Activated CD8-positive, alpha-beta memory T cell treated with anti-CD3 and anti-CD28 coated beads for 36 hours (primary cell): ENCODE results near the gene GNAO1. TPM values are rescaled to one million over a fixed set of nuclear protein-coding genes. Genes with fewer than 3 reads are reported as not detected.
"Not testable (repeated sequence)": the region's sequence is repeated elsewhere in the genome, so short reads cannot be mapped to it uniquely, and the experiment has no call there.

Source experiments
- CTCF ChIA-PET: fragments of 350-600 bp; sonication (Branson Sonifier 250); formaldehyde crosslinking; loops from one replicate; lab custom pipeline; 2021; ENCODE audit warnings: antibody characterized with exemption; lab: Charles Lee
- POLR2A ChIA-PET: fragments of 350-600 bp; sonication (Branson Sonifier 250); formaldehyde crosslinking; loops from one replicate; lab custom pipeline; 2021; ENCODE audit warnings: antibody characterized with exemption; lab: Charles Lee
- total RNA-seq, 2 experiments: library from RNA; stranded (reverse); gene quantifications; one replicate each; pipeline ENCODE4 v1.2.3, GENCODE V29; 2021

GNAO1 gene
- total RNA-seq, 2 experiments from 2014 or later: 4.9 to 5.2 TPM

DNA sequence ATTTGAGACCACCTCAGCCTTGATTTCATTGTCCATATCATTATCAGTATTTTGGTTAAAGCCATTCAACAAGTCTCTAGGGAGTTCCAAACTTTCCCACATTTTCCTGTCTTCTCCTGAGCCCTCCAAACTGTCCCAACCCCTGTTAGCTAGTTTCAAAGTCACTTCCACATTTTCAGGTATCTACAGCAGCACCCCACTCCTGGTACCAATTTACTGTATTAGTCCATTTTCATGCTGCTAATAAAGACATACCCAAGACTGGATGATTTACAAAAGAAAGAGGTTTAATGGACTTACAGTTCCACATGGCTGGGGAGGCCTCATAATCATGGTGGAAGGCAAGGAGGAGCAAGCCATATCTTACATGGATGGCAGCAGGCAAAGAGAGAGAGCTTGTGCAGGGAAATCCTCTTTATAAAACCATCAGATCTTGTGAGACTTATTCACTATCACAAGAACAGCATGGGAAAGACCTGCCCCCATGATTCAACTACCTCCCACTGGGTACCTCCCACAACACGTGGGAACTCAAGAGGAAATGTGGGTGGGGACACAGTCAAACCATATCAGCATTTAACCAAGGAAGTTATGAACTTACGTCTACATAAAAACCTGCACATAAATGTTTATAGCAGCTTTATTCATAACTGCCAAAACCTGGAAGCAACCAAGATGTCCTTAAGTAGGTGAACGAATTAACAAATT is 189.6 kb downstream of the GNAO1 start:
- CTCF ChIA-PET, POLR2A ChIA-PET: not testable (repeated sequence)

DNA sequence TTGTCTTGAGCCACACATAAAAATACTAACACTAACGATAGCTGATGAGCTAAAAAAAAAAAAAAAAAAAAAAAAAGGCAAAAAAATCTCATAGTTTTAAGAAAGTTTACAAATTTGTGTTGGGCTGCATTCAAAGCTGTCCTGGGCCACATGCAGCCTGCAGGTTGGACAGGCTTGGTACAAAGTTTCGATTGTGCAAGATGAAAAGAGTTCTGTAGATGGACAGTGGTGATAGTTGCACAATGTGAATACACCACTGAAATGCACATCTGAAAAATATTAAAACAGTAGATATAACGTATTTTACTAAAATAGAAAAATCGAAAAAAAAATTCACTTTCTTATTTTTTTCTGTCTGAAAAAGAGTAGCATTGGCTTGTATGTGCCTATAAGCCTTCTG is 191.2 kb downstream of the GNAO1 start:
- POLR2A ChIA-PET: interaction anchor here (0.6 kb wide), 1 partner anchor 26 kb away, joined by 4 read pairs; no protein-coding TSS in a partner anchor
- CTCF ChIA-PET: no interaction called here

DNA sequence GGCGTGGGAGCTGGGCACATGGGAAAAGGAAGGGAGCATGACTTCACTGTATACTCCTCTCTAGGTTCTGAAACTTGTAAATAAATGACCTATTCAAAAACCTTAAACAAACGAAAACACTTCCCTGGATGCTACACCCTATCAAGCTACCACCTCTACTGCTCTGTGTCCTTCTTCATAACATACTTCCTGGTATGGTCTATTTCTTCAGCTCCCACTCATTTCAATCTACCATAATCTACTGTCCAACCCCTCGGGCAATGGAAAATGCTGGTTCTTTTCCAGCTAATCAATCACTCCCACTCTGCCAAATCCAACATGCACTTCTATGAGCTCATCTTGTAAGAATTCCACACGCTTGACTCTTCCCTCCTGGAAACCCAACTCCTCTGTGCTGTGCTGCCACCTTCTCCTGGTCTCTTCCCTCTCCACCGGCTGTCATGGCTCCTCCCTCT is 191.6 kb downstream of the GNAO1 start:
- ChIA-PET POLR2A (no interaction called here), CTCF (no interaction called here)

DNA sequence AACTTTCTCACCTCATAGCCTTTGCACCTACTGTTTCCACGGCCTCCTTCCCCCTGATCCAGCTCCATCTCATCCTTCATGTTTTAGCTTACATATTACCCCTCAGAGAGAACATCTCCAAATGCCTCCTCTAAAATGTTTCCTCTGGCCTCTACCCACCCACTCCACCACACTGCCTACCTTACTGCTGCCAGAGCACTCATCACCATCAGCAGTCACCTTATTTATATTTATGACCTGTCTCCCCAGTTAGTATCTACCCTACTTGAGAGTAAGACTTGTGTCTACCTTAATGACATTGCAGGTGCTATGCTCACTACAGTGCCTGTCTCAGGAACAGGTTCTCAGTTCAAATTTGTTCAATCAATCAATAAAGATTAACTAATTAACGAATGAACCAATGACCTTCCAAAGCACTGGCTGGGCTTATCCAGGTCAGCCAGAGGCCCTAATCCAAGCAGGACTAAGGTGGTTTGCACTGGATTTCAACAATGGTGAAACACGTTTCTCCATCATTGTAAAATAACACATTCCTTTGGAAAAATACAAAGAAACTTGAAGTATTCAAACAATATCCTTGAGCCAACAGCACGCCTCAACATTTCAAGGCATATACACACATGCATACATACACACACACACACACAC is 192.9 kb downstream of the GNAO1 start:
- POLR2A ChIA-PET: no interaction called here
- CTCF ChIA-PET: no interaction called here

DNA sequence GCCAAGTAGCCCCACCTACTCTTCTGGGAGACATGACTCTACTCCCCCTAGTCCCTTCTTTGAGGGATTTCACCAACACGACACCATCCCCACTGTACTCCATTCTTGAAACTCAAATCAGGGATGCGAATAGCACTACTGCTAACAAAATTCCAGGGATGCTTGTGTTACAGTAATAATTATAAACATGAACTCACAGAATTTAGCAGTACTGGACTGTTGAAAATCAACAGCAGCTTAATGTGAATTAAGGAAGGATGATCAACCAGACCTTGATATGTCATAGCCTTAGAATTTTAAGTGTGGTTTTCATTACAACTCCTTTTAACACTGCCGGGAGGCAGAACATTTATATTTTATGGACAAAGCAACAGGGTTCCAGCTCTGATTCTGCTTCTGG is 196.1 kb downstream of the GNAO1 start:
- ChIA-PET POLR2A (no interaction called here), CTCF (interaction anchor here (1.8 kb wide), 1 partner anchor 31 kb away, joined by 4 read pairs; no protein-coding TSS in a partner anchor)

DNA sequence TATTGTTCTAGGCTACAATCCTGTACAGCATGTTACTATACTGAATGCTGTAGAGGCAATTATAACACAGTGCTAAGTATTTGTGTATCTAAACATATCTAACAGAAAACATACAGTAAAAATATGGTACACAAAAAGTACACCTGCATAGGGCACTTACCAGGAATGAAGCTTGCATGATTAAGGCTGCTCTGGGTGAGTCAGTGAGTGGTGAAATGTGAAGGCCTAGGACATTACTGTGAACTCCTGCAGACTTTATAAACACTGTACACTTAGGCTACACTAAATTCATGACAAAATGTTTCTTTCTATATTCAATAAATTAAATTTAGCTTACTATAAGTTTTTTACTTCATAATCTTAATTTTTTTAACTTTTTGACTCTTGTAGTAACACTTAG is 196.9 kb downstream of the GNAO1 start:
- POLR2A ChIA-PET: no interaction called here
- CTCF ChIA-PET: interaction anchor here (1.0 kb wide), 1 partner anchor 13 kb away, joined by 3 read pairs; no protein-coding TSS in a partner anchor

DNA sequence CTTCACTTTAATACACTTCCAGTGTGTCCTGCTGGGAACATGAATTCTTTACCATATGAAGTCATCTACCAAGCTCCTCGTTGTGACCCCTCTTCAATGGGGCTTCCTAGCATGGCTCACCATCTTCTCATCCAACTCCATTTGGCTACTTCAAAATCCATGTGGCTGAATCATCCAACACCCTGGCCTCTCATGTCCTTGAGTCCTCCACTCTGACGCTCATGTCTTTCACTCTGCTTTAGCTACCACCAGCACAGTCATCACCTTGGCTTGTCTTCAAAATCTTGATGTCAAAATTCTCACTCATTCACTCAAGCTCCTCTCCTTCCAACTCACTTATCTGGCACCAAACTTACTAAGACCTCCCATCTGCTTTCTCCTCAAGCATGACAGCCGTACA is 198.3 kb downstream of the GNAO1 start:
- CTCF ChIA-PET: no interaction called here
- POLR2A ChIA-PET: no interaction called here

DNA sequence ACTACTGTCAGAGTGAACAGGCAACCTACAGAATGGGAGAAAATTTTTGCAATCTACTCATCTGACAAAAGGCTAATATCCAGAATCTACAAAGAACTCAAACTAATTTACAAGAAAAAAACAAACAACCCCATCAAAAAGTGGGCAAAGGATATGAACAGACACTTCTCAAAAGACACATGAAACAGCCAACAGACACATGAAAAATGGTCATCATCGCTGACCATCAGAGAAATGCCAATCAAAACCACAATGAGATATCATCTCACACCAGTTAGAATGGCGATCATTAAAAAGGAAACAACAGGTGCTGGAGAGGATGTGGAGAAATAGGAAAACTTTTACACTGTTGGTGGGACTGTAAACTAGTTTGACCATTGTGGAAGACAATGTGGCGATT is 205.4 kb downstream of the GNAO1 start:
- POLR2A ChIA-PET, CTCF ChIA-PET: not testable (repeated sequence)

DNA sequence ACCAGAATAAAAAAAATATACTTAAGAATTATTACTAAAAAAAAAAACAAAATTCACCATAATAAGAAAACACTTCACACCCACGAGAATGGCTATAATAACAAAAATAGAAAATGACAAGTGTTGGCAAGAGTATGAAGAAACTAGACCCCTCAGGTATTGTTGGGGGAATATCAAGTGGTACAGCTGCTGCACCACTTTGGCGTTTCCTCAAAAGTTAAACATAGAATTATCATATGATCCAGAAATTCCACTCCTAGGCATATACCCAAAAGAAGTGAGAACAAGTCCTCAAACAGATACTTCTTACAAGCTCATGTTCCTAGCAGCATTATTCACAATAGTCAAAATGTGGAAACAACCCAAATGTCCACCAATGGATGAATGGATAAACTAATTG is 207.8 kb downstream of the GNAO1 start:
- ChIA-PET POLR2A (no interaction called here), CTCF (interaction anchor here (0.8 kb wide), 1 partner anchor 13 kb away, joined by 3 read pairs; no protein-coding TSS in a partner anchor)

DNA sequence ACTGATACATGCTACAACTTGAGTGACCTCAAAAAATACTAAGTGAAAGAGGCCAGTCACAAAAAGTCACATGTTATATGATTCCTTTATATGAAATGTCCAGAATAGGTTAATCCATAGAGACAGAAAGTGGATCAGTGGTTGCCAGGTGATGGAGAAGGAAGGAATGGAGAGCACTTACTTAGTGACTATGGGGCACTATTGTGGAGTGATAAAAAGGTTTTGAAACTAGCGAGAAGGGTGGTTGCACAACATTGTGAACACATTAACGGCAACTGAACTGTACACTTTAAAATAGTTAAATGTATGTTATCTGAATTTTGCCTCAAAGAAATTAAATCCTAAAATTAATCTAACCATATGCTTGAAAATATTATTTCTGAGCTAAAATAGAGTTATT is 208.2 kb downstream of the GNAO1 start:
- CTCF ChIA-PET: interaction anchor here (0.8 kb wide), 1 partner anchor 13 kb away, joined by 3 read pairs; no protein-coding TSS in a partner anchor
- POLR2A ChIA-PET: no interaction called here

DNA sequence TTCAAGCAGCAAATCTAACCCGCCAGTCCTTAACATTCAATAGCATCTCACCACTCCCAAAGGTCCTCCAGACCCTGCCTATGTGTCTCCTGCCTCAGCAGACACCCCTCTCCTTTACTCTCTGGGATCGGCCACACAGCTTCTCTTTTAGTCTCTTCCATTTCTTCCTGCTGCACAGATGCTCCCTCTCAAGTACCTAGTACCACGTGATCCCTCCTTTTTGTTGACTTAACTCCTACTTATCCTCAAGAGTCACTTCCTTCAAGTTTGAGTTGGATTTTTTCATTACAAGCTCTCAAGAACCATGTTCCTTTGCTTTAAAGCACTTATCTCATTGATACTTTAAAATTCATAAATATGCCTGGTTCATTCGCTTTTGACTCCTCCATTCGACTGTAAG is 209.2 kb downstream of the GNAO1 start:
- CTCF ChIA-PET: no interaction called here
- POLR2A ChIA-PET: no interaction called here

DNA sequence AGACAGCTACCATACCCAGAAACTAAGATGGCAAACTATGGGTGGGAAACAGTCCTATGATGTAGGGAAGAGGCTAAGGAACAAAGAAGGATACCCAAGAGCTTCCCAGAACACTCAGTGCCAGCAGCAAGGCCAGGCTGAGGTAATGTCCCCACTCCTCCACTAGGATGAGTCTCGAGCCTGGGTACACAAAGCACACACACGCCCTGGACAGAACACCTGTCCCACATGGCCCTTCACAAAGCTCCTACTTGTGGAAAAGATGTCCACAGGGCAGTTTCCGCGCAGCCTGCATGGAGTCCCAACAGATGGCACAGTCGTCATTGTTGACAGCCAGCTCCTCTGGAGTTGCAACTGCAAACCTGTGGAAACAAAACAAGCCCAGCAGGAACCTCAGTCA is 210.2 kb downstream of the GNAO1 start:
- ChIA-PET POLR2A (no interaction called here), CTCF (interaction anchor here (0.8 kb wide), 1 partner anchor 13 kb away, joined by 3 read pairs; no protein-coding TSS in a partner anchor)

DNA sequence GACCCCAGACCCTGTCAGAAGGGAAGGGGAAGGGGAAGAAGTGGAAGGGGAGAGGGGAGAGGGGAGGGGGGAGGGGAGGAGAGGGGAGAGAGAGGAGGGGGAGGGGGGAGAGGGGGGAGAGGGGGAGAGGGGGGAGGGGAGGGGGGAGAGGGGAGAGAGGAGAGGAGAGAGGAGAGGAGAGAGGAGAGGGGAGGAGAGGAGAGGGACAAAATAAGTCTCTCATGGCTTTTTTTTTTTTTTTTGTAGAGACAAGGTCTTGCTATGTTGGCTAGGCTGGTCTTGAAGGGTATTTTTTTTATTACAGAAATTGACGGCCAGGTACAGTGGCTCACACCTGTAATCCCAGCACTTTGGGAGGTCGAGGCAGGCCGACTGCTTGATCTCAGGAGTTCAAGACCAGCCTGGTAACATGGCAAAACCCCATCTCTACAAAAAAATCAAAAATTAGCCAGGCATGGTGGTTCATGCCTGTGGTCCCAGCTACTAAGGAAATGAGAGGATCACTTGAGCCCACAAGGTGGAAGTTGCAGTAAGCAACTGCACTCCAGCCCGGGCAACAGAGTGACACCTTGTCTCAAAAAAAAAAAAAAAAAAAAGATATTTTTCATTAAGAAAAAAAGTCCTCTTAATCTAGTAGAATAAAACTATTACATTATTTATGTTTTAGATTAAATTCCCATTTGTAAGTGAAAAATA is 214.8 kb downstream of the GNAO1 start:
- CTCF ChIA-PET: no interaction called here

More for the DNA sequence above, 214.8 kb downstream of the GNAO1 start:
- POLR2A ChIA-PET: no interaction called here

Other genes starting within 250 kb of the GNAO1 start
- gene AMFR, start 234.1 kb downstream of the GNAO1 start, total RNA-seq: 10 to 100 TPM; 56.7 to 56.9 TPM